Stomach smooth muscle (tissue), 2 donors: ENCODE measurements around the gene CAMK2N2.

Experiments
- H3K27ac ChIP-seq: one replicate; pipeline ENCODE4 v1.7.0; 2013; ENCODE audit warnings: mild to moderate bottlenecking, low read length, inconsistent platforms
- H3K27me3 ChIP-seq, 2 donors: one replicate each; pipeline ENCODE4 v1.7.0; 2013; ENCODE audit warnings: low read length in 2 of 2; ENCODE audit not compliant: insufficient read depth in 2 of 2, control insufficient read depth in 1 of 2
- H3K36me3 ChIP-seq, 2 donors: one replicate each; pipeline ENCODE4 v1.7.0; 2013; ENCODE audit warnings: low read length in 2 of 2; ENCODE audit not compliant: control insufficient read depth in 2 of 2, insufficient read depth in 2 of 2
- H3K4me1 ChIP-seq: one replicate; pipeline ENCODE4 v1.7.0; 2013; ENCODE audit warnings: low read length; ENCODE audit not compliant: control insufficient read depth, insufficient read depth
- H3K4me3 ChIP-seq, 2 donors: one replicate each; pipeline ENCODE4 v1.7.0; 2013; ENCODE audit warnings: low read length in 2 of 2
- H3K9ac ChIP-seq, 2 donors: one replicate each; pipeline ENCODE4 v1.7.0; 2013; ENCODE audit warnings: low read length in 2 of 2, mild to moderate bottlenecking in 1 of 2
- H3K9me3 ChIP-seq, 2 donors: one replicate each; pipeline ENCODE4 v1.7.0; 2013; ENCODE audit warnings: low read length in 2 of 2; ENCODE audit not compliant: control insufficient read depth in 2 of 2
- donor health status: healthy.
- donor health status: Pancreatic carcinoma.

CAMK2N2 gene

DNA sequence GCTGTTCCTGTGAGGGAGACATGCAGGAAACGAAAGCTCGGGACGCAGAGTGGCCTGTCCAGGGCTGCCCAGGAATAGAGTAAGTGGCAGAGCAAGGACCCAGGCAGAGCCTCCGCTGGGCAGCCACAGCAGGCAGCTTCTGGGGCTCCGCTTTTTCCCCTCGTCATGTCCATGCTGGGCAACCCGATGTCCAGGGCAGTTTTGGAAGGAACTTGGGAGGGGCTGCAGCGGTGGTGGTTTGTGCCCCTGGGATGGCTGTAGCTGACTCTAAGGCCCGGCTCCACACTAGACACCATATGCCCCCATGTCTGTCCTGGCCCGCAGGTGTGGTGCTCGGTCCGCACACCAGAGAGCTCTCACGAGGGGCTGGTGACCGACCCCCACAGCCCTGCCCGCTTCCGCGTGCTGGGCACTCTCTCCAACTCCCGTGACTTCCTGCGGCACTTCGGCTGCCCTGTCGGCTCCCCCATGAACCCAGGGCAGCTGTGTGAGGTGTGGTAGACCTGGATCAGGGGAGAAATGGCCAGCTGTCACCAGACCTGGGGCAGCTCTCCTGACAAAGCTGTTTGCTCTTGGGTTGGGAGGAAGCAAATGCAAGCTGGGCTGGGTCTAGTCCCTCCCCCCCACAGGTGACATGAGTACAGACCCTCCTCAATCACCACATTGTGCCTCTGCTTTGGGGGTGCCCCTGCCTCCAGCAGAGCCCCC lies 30.5 kb upstream of the CAMK2N2 start:
- peaks cover 0 to 7% of the 10 kb centered on the region in 2 donors for H3K27me3 ChIP-seq
- H3K27ac ChIP-seq: no peak overlapping the region
- no peaks in the 10 kb centered on the region for H3K9me3 ChIP-seq
- H3K4me3 ChIP-seq: no peak overlapping the region
- no peaks in the 10 kb centered on the region for H3K36me3 ChIP-seq
- no peak overlapping the region for H3K9ac ChIP-seq
- no peaks in the 10 kb centered on the region for H3K4me1 ChIP-seq

GRCh38 chr3:184291044-184291737 lies 29.8 kb upstream of the CAMK2N2 start:
- H3K4me3 ChIP-seq: no peak overlapping the region
- H3K27me3 ChIP-seq: peaks cover 0 to 7% of the 10 kb centered on the region in 2 donors
- H3K9ac ChIP-seq: no peak overlapping the region
- H3K27ac ChIP-seq: no peak overlapping the region
- H3K9me3 ChIP-seq: no peaks in the 10 kb centered on the region
- H3K36me3 ChIP-seq: no peaks in the 10 kb centered on the region
- H3K4me1 ChIP-seq: no peaks in the 10 kb centered on the region

GRCh38 chr3:184290331-184290730 lies 29.0 kb upstream of the CAMK2N2 start:
- no peak overlapping the region for H3K27ac ChIP-seq
- H3K4me1 ChIP-seq: no peaks in the 10 kb centered on the region
- H3K9ac ChIP-seq: no peak overlapping the region
- H3K36me3 ChIP-seq: no peaks in the 10 kb centered on the region
- no peak overlapping the region for H3K4me3 ChIP-seq
- peaks cover 0 to 7% of the 10 kb centered on the region in 2 donors for H3K27me3 ChIP-seq
- H3K9me3 ChIP-seq: no peaks in the 10 kb centered on the region

- Histone ChIP-seq H3K4me3 (no peak overlapping the region), H3K9ac (no peak overlapping the region), H3K27ac (no peak overlapping the region), H3K36me3 (no peaks in the 10 kb centered on the region), H3K27me3 (peaks cover 0 to 9% of the 10 kb centered on the region in 2 donors), H3K4me1 (no peaks in the 10 kb centered on the region), H3K9me3 (no peaks in the 10 kb centered on the region)
Measured at GRCh38 chr3:184289426-184289938, 28.1 kb upstream of the CAMK2N2 start.

- H3K9ac ChIP-seq: no peak overlapping the region
- H3K4me3 ChIP-seq: no peak overlapping the region
- no peaks in the 10 kb centered on the region for H3K36me3 ChIP-seq
- no peaks in the 10 kb centered on the region for H3K4me1 ChIP-seq
- H3K27ac ChIP-seq: no peak overlapping the region
- H3K9me3 ChIP-seq: no peaks in the 10 kb centered on the region
- peaks cover 0 to 4% of the 10 kb centered on the region in 2 donors for H3K27me3 ChIP-seq
Measured at GRCh38 chr3:184284696-184285095, 23.3 kb upstream of the CAMK2N2 start.

- Histone ChIP-seq H3K27me3 (peaks cover 0 to 4% of the 10 kb centered on the region in 2 donors), H3K4me3 (no peak overlapping the region), H3K27ac (no peak overlapping the region), H3K36me3 (no peaks in the 10 kb centered on the region), H3K9ac (no peak overlapping the region), H3K4me1 (no peaks in the 10 kb centered on the region), H3K9me3 (no peaks in the 10 kb centered on the region)
Measured at GRCh38 chr3:184283681-184284080, 22.3 kb upstream of the CAMK2N2 start.

- H3K9ac ChIP-seq: no peak overlapping the region
- no peaks in the 10 kb centered on the region for H3K4me1 ChIP-seq
- H3K4me3 ChIP-seq: no peak overlapping the region
- no peak overlapping the region for H3K27ac ChIP-seq
- no peaks in the 10 kb centered on the region for H3K36me3 ChIP-seq
- H3K27me3 ChIP-seq: peaks cover 0 to 4% of the 10 kb centered on the region in 2 donors
- H3K9me3 ChIP-seq: no peaks in the 10 kb centered on the region
Measured at GRCh38 chr3:184282941-184283340, 21.6 kb upstream of the CAMK2N2 start.

GRCh38 chr3:184277366-184277765 lies 16.0 kb upstream of the CAMK2N2 start:
- H3K27ac ChIP-seq: no peak overlapping the region
- H3K27me3 ChIP-seq: peaks cover 21 to 28% of the 10 kb centered on the region in 2 donors
- no peak overlapping the region for H3K4me3 ChIP-seq
- H3K36me3 ChIP-seq: no peaks in the 10 kb centered on the region
- H3K9me3 ChIP-seq: no peaks in the 10 kb centered on the region
- H3K9ac ChIP-seq: no peak overlapping the region
- peaks cover 3% of the 10 kb centered on the region for H3K4me1 ChIP-seq

DNA sequence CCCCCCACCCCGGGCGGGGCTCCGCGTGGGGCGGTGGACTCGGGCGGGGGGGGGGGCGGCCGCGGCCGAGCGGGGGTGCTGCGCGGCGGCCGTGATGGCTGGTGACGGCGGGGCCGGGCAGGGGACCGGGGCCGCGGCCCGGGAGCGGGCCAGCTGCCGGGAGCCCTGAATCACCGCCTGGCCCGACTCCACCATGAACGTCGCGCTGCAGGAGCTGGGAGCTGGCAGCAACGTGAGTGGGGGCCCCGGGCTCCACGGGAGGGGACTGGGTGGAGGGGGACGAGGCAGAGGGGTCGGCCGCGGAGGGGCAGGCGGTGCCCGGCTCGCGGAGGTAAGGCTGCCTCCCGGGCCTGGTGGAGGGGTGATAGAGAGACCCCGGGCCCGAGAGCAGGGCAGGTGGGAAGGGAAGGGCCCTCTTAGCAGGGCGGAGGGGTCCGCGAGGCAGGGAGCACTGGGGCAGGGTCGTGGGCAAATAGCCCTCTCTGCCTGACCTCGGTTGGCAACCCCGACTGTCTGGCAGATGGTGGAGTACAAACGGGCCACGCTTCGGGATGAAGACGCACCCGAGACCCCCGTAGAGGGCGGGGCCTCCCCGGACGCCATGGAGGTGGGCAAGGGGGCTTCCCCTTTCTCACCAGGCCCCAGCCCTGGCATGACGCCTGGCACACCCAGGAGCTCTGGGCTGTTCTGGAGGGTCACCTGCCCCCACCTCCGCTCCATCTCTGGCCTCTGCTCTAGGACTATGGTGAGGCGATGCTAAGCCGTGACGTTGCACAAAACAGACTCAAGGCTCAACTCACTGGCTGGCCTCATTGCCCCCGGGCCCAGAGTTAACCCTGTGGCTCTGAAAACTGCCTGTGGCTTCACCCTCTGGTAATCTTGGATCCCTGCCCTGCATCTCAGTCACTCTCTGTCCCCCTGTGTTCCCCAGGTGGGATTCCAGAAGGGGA lies 14.9 kb upstream of the CAMK2N2 start, which contains the start of gene ECE2:
Gene ECE2 (plus strand): TSS at position 62 of the 950 bp plus-strand sequence. CDS start 132 bp downstream, at position 194.
- peaks cover 21 to 28% of the 10 kb centered on the region in 2 donors for H3K27me3 ChIP-seq
- no peaks in the 10 kb centered on the region for H3K9me3 ChIP-seq
- no peak within 1 kb of the TSS for H3K4me3 ChIP-seq
- H3K36me3 ChIP-seq: no peaks in the 10 kb centered on the region
- H3K27ac ChIP-seq: no peak within 1 kb of the TSS
- H3K4me1 ChIP-seq: peaks cover 3% of the 10 kb centered on the region
- H3K9ac ChIP-seq: no peak within 1 kb of the TSS

- H3K9ac ChIP-seq: no peak overlapping the region
- H3K27me3 ChIP-seq: peaks cover 21 to 28% of the 10 kb centered on the region in 2 donors
- H3K4me1 ChIP-seq: peaks cover 3% of the 10 kb centered on the region
- no peak overlapping the region for H3K4me3 ChIP-seq
- no peak overlapping the region for H3K27ac ChIP-seq
- H3K36me3 ChIP-seq: no peaks in the 10 kb centered on the region
- no peaks in the 10 kb centered on the region for H3K9me3 ChIP-seq
Measured at GRCh38 chr3:184275381-184275701, 14.0 kb upstream of the CAMK2N2 start.
